Gastrocnemius medialis (tissue), 4 donors: Measurements from ENCODE around the gene MPZ. TPM values are rescaled to one million over a fixed set of nuclear protein-coding genes. Genes with fewer than 3 reads are reported as not detected.

Source experiments
- ATAC-seq, 2 donors: fragments of 150-250 bp; one replicate each; pipeline ENCODE4 v1.9.1; 2016
- DNase-seq, 2 donors: peaks; one replicate each; pipeline ENCODE4 v3.0.0-alpha.2; 2019
- H3K27ac ChIP-seq, 4 donors: fragments of 200-600 bp; sonication (generic); 1 replicate in 1 of 4; 2 replicates in 3 of 4; pipeline ENCODE4 v1.5.1; 2016 to 2018; ENCODE audit warnings: mild to moderate bottlenecking in 2 of 4, moderate library complexity in 1 of 4
- H3K27me3 ChIP-seq, 3 donors: fragments of 200-600 bp; sonication (generic) in 2 of 3; 1 replicate in 1 of 3; 2 replicates in 2 of 3; pipeline versions ENCODE4 v1.5.1 to v1.6.0; 2016 to 2019; ENCODE audit warnings: mild to moderate bottlenecking in 1 of 3, moderate library complexity in 1 of 3
- H3K36me3 ChIP-seq, 2 donors: fragments of 200-600 bp; sonication (generic) in 1 of 2; one replicate each; pipeline ENCODE4 v1.5.1; 2017 to 2018
- H3K4me1 ChIP-seq, 2 donors: fragments of 200-600 bp; sonication (generic) in 1 of 2; one replicate each; pipeline ENCODE4 v1.5.1; 2016 to 2017; ENCODE audit warnings: mild to moderate bottlenecking in 2 of 2
- H3K4me3 ChIP-seq, 4 donors: fragments of 200-600 bp; sonication (generic) in 3 of 4; 1 replicate in 1 of 4; 2 replicates in 3 of 4; pipeline ENCODE4 v1.5.1; 2016 to 2019; ENCODE audit warnings: mild to moderate bottlenecking in 2 of 4
- H3K9me3 ChIP-seq, 3 donors: fragments of 200-600 bp; sonication (generic) in 2 of 3; 1 replicate in 1 of 3; 2 replicates in 2 of 3; pipeline ENCODE4 v1.5.1; 2016 to 2019
- POLR2A ChIP-seq, 2 donors: fragments of 450-650 bp; IDR thresholded peaks; one replicate each; pipeline ENCODE4 v1.6.1; 2017; ENCODE audit warnings: antibody characterized with exemption in 2 of 2, mild to moderate bottlenecking in 2 of 2, moderate library complexity in 2 of 2
- in situ Hi-C, 4 donors: fragments of 200-750 bp; cut with MboI; loops; one replicate each; pipeline versions ENCODE4 v1.15.0 to v1.8.0; 2017; ENCODE audit warnings: low sequenced_read_pairs in 4 of 4
- intact Hi-C: fragments of 100-400 bp; cut with DNase I; formaldehyde crosslinking; loops from one replicate; pipeline ENCODE4 v1.15.1; 2023; ENCODE audit warnings: low total_unique reads
- total RNA-seq, 4 donors: library from RNA; depleted of rRNA; stranded (reverse); fragments of >200 nt; gene quantifications; one replicate each; pipeline versions ENCODE4 v1.1.0 to v1.2.3, GENCODE V29; 2016
- TF ChIP-seq, protein P1 (sequence below), 5 experiments: fragments of 450-650 bp in 3 of 5; fragments of 200-600 bp in 2 of 5; sonication (generic) in 2 of 5; IDR thresholded peaks in 4 of 5; conservative IDR thresholded peaks in 1 of 5; 1 replicate in 4 of 5; 2 replicates in 1 of 5; pipeline ENCODE4 v1.5.1; 2016 to 2019; ENCODE audit warnings: antibody characterized with exemption in 5 of 5, mild to moderate bottlenecking in 3 of 5, moderate library complexity in 3 of 5

MPZ gene
- total RNA-seq, 4 donors from 2014 or later = 0.61 to 3.4 (median 2.1) TPM

DNA sequence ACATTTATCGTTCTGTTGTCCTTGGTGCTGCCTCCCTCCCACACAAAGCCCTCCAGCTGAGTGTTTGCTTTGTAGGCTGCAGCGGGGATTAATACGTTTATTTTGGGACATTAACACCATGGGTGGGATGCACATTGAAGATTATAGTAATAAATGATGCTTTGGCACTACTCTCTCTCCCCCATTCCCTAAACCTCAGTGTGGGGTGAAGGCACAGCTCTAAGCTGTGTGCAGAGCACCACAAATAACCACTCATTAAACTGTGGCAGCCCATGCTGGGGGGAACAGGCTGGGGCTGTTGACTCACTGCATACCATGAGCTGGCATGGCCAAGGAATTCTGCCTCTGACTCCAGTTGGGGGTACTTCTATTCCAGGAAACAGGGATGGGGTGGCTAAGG is 43.6 kb downstream of the MPZ start:
- DNase-seq (no peak), ATAC-seq (no peak)
- no peaks in the 10 kb centered on the region for H3K4me1 ChIP-seq
- H3K4me3 ChIP-seq = no peak overlapping the region
- peaks cover 0 to 7% (median 4%) of the 10 kb centered on the region in 3 donors for H3K27me3 ChIP-seq
- H3K36me3 ChIP-seq = no peaks in the 10 kb centered on the region
- intact Hi-C loops = no loop called here
- no peak overlapping the region for H3K27ac ChIP-seq
- in situ Hi-C loops = no loop called here
- H3K9me3 ChIP-seq = no peaks in the 10 kb centered on the region
- TF ChIP-seq POLR2A (IDR thresholded peaks at IDR 0.05) = no peak
- TF ChIP-seq, protein P1, sequence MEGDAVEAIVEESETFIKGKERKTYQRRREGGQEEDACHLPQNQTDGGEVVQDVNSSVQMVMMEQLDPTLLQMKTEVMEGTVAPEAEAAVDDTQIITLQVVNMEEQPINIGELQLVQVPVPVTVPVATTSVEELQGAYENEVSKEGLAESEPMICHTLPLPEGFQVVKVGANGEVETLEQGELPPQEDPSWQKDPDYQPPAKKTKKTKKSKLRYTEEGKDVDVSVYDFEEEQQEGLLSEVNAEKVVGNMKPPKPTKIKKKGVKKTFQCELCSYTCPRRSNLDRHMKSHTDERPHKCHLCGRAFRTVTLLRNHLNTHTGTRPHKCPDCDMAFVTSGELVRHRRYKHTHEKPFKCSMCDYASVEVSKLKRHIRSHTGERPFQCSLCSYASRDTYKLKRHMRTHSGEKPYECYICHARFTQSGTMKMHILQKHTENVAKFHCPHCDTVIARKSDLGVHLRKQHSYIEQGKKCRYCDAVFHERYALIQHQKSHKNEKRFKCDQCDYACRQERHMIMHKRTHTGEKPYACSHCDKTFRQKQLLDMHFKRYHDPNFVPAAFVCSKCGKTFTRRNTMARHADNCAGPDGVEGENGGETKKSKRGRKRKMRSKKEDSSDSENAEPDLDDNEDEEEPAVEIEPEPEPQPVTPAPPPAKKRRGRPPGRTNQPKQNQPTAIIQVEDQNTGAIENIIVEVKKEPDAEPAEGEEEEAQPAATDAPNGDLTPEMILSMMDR (IDR thresholded peaks at IDR 0.05 in 4 of 5, conservative IDR thresholded peaks at IDR 0.05 in 1 of 5) = no peak

DNA sequence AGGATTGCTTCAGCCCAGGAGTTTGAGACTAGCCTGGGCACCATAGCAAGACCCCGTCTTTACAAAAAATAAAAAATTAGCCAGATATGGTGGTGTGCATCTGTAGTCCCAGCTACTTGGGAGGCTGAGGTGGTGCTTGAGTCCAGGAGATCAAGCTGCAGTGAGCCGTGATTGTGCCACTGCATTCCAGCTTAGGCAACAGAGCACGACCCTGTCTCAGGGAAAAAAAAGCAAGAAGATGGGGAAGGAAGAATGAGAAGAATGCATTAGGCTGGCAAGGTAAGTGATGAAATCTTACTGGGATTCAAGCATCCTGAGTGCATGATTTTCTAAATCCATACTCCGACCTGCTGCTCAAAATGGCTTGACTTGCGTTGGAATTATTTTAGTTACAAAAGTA is 44.5 kb downstream of the MPZ start:
- no peak for DNase-seq
- in situ Hi-C loops = no loop called here
- ATAC-seq = no peak
- intact Hi-C loops = no loop called here
- Histone ChIP-seq H3K9me3 (no peaks in the 10 kb centered on the region), H3K4me1 (no peaks in the 10 kb centered on the region), H3K4me3 (no peak overlapping the region), H3K36me3 (no peaks in the 10 kb centered on the region), H3K27me3 (peaks cover 8 to 16% (median 11%) of the 10 kb centered on the region in 3 donors), H3K27ac (no peak overlapping the region)
- TF ChIP-seq, protein P1 (IDR thresholded peaks at IDR 0.05 in 4 of 5, conservative IDR thresholded peaks at IDR 0.05 in 1 of 5) = no peak
- TF ChIP-seq POLR2A (IDR thresholded peaks at IDR 0.05) = no peak

DNA sequence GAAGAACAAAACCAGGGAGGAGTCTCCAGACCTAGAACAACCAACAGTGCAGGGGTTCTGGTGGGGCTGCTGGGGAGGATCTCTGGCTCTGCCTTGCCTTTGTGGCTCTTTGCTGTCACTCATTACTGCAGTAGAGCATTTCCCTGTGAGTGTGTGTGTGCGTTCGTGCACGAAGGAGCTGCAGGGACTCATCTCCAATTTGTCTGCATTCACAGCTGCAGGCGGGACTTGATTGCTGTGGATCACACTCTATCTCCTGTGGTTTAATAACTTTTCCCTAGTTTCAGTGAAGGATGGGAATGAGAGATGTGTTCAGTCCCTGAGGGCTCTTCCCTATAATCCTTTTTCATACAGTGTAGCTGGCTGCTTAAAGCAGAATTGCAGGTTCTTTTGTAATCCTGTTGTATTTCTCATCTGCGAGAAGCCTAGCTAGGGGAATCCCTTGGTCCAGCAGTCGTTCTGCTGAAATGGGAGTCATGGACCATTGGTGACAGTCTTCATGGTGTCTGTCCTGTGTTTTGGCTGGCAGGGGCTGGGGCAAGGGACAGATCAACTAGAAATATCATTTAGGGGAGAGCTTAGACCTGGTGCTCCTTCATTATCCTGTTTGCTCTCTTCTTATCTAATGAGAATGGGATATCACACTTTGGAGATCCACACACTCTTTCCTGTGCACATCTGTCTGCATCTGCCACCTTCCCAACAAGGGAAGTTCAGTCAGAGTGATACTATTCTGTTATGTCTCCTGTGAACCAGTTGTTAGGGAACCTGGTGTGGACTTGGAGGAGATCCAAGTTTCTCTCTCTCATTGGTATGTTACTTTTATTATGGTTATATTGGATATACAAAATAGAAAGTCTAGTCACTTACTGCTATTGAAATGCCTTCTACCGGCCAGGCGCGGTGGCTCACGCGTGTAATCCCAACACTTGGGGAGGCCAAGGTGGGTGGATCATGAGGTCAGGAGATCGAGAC is 48.2 kb downstream of the MPZ start:
- no peak overlapping the region for H3K27ac ChIP-seq
- in situ Hi-C loops = no loop called here
- no peaks in the 10 kb centered on the region for H3K36me3 ChIP-seq
- peaks cover 0 to 7% (median 4%) of the 10 kb centered on the region in 3 donors for H3K9me3 ChIP-seq
- no peak for TF ChIP-seq POLR2A (IDR thresholded peaks at IDR 0.05)
- TF ChIP-seq, protein P1 (IDR thresholded peaks at IDR 0.05 in 4 of 5, conservative IDR thresholded peaks at IDR 0.05 in 1 of 5) = no peak
- ATAC-seq (no peak), DNase-seq (no peak)
- peaks cover 0 to 4% of the 10 kb centered on the region in 2 donors for H3K4me1 ChIP-seq
- intact Hi-C loops = no loop called here
- H3K4me3 ChIP-seq = no peak overlapping the region
- H3K27me3 ChIP-seq = peaks cover 38 to 45% (median 44%) of the 10 kb centered on the region in 3 donors

DNA sequence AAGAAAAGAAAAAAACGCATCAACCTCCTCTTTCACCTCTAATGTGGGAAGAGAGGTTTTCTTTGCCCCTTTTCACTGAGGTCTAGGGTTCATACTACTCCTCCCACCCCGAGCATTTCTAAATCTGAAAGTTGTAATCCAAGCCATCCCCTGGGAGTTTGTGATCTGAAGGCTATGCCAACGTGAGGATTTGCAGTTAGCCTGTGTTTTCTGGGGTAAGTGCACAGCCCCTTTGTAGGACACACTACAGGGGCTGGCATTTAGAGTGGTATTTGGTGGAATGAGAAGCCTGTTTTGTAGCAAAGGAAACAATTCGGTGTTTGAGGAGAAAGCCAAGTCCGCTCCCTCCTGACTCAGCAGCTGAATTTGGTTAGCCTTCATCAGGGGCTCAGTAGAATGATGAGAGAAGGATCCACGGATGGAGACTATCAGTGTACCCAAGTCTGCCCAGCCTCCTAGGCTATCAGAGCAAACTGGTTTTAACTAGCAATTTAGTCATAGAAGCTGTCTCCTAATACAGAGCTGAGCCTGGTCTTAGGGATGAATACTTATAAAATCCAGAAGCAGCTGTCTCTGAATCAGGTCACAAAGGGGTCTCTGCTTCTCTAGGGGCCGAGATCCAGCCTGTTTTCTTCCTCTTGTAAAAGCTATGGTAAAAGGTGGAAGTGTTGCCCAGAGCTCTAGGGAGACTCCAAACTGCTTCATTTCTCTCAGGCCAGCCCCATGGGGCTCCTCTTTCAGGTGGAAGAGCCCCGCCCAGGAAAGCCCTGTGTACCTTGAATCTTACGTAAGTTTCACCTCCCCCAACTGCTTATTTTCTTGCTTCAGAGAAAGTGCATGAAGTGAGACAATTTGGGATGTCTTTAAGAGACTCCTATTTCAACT is 49.1 kb downstream of the MPZ start:
- H3K27ac ChIP-seq = no peak overlapping the region
- peaks cover 38 to 46% (median 45%) of the 10 kb centered on the region in 3 donors for H3K27me3 ChIP-seq
- TF ChIP-seq POLR2A (IDR thresholded peaks at IDR 0.05) = no peak
- TF ChIP-seq, protein P1 (IDR thresholded peaks at IDR 0.05 in 4 of 5, conservative IDR thresholded peaks at IDR 0.05 in 1 of 5) = no peak
- intact Hi-C loops = no loop called here
- no peaks in the 10 kb centered on the region for H3K36me3 ChIP-seq
- no peak for ATAC-seq
- DNase-seq = no peak
- H3K4me3 ChIP-seq = no peak overlapping the region
- H3K9me3 ChIP-seq = peaks cover 0 to 7% (median 4%) of the 10 kb centered on the region in 3 donors
- H3K4me1 ChIP-seq = peaks cover 0 to 4% of the 10 kb centered on the region in 2 donors
- in situ Hi-C loops = no loop called here
